GM21526 (cell line): ENCODE measurements around the gene TLN1.

Experiments
- ATAC-seq: cut with Tn5 transposase; IDR thresholded peaks from one replicate; pipeline ENCODE4 v1.9.1; 2021; ENCODE audit warnings: moderate library complexity; ENCODE audit not compliant: unreplicated experiment, low FRiP score

The TLN1 gene, protein sequence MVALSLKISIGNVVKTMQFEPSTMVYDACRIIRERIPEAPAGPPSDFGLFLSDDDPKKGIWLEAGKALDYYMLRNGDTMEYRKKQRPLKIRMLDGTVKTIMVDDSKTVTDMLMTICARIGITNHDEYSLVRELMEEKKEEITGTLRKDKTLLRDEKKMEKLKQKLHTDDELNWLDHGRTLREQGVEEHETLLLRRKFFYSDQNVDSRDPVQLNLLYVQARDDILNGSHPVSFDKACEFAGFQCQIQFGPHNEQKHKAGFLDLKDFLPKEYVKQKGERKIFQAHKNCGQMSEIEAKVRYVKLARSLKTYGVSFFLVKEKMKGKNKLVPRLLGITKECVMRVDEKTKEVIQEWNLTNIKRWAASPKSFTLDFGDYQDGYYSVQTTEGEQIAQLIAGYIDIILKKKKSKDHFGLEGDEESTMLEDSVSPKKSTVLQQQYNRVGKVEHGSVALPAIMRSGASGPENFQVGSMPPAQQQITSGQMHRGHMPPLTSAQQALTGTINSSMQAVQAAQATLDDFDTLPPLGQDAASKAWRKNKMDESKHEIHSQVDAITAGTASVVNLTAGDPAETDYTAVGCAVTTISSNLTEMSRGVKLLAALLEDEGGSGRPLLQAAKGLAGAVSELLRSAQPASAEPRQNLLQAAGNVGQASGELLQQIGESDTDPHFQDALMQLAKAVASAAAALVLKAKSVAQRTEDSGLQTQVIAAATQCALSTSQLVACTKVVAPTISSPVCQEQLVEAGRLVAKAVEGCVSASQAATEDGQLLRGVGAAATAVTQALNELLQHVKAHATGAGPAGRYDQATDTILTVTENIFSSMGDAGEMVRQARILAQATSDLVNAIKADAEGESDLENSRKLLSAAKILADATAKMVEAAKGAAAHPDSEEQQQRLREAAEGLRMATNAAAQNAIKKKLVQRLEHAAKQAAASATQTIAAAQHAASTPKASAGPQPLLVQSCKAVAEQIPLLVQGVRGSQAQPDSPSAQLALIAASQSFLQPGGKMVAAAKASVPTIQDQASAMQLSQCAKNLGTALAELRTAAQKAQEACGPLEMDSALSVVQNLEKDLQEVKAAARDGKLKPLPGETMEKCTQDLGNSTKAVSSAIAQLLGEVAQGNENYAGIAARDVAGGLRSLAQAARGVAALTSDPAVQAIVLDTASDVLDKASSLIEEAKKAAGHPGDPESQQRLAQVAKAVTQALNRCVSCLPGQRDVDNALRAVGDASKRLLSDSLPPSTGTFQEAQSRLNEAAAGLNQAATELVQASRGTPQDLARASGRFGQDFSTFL (N-terminal part only)

GRCh38 chr9:35732185-35732799 is at the start of gene TLN1, which contains the start of gene CREB3:
TLN1 (minus strand) TSS chr9:35732195; CDS start chr9:35725694, 6,501 bp downstream.
CREB3 (plus strand) TSS chr9:35732666; CDS start chr9:35732773, 107 bp downstream.
- ATAC-seq = peak; percentile 73

- no peak for ATAC-seq
These were observed 49.1 kb upstream of the TLN1 start for GRCh38 chr9:35781066-35781465.

- no peak for ATAC-seq
These were observed 46.5 kb upstream of the TLN1 start for GRCh38 chr9:35778496-35778895.

DNA sequence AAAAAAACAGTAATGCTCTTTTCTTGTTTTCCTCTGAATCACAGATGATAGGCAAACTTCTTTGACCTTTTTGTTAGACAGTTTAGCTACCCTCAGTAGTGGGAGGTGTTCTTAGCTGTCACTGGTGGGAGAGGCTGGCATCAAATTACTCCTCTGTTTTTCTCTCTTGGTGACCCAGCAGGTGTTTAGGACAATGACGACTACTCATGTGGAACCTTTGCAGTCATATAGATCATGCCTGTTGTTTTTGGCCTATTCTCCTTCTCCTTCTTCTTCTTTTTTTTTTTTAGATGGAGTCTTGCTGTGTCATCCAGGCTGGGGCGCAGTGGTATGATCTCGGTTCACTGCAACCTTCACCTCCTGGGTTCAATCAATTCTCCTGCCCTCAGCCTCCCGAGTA is 44.0 kb upstream of the TLN1 start:
- ATAC-seq = no peak

GRCh38 chr9:35774907-35775635 is 43.1 kb upstream of the TLN1 start:
- ATAC-seq = no peak

- no peak for ATAC-seq
These were observed 39.9 kb upstream of the TLN1 start for GRCh38 chr9:35771943-35772342.

GRCh38 chr9:35771534-35771933 is 39.5 kb upstream of the TLN1 start:
- ATAC-seq = no peak

GRCh38 chr9:35771075-35771433 is 39.1 kb upstream of the TLN1 start:
- no peak for ATAC-seq

DNA sequence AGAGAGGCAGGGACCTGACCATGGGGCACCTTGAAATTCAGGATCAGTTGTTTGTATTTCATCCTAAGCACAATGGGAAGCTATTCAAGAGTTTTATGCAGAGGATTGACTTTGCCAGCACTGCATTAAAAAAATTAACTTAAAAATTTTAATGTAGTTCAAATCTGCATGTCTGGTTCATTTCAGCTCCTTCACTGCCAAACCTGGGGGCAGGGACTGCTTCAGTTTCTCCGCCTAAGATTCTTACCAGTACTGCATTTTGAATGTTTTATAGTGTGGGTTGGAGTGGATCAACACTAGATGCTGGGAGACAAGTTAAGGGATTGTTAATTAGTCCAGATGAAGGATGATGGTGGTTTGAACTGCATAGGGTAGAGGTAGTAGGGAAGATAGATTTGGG is 37.8 kb upstream of the TLN1 start:
- ATAC-seq = no peak

GRCh38 chr9:35767458-35767857 is 35.5 kb upstream of the TLN1 start:
- ATAC-seq = no peak

- no peak for ATAC-seq
These were observed 35.0 kb upstream of the TLN1 start for GRCh38 chr9:35766997-35767396.

DNA sequence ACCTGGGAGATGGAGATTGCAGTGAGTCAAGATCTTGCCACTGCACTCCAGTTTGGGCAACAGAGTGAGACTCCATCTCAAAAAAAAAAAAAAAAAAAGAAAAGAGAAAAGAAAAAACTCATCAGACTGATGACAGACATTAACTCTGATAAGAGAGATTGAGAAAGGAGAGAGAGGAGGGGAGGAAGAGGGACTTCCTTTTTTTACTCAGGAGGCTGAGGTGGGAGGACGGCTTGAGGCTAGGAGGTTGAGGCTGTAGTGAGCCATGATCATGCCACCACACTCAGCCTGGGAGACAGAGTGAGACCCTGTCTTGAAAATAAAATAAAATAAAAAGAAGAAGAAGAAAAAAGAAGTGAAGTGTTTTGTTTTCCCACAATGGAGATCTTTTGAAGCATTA is 31.8 kb upstream of the TLN1 start:
- no peak for ATAC-seq

DNA sequence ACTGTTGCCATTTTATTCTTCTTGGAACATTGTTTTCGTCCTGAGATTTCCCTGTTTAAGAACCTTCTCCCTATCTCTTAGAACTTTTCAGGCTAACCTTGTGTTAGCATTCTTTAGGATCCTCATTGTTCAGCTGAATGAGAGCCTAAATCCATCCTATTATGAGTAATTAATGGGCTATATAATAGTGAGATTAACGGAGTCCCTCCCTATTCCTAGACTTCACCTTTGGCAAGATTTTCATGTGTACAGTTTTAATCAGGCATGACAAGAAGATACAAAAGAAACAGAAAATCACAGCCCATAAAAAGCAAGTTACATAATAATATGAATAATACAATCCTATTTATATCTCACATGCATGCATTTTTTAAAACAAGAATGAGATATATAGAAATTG is 31.2 kb upstream of the TLN1 start:
- ATAC-seq = no peak

- no peak for ATAC-seq
These were observed 28.7 kb upstream of the TLN1 start for GRCh38 chr9:35760651-35761050.

DNA sequence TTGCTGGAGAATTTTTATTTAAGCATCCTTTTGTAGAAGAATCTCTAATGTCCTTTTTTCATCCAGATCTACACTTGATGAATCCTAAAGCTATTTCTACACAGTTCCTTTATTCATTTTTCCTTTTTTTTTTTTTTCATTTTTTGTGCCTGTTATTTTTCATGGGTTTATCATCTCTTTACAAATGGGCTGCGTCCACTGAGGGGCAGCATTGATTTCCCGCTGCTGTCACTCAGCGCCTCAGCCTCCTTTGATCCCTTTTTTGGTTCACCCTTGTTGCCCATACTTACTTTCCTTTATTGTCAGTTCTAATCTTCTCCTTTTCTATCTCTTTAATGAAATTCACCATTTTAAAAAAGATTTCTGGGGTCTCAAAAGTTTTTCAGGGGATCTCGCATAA is 27.8 kb upstream of the TLN1 start:
- no peak for ATAC-seq

DNA sequence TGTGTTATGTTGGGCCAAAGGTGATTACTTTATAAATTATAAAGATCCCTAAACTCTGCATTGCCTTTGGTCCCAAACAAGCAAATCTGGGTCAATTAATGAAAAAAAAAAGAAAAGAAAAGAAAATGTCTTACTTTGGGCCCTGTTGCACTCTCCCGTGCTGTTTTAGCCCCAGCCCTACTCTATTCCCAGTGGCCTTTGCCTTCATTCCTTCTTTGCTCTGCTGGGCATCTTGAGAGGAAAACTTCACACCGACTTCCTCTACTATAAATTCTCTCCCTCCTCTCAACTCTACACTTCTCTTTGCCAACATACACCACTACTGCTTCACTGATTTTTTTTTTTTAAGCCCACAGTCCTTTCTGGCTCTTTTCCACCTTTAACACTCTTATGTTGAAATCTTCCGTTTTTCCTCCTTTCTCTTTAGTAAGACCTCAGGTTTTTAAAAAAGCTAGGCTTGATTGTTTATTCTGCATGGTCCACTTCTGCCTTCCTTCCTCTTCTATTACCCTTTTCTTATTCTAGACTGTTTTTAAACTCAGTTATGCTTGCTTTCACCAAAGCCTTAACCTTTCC is 26.6 kb upstream of the TLN1 start:
- ATAC-seq = no peak

DNA sequence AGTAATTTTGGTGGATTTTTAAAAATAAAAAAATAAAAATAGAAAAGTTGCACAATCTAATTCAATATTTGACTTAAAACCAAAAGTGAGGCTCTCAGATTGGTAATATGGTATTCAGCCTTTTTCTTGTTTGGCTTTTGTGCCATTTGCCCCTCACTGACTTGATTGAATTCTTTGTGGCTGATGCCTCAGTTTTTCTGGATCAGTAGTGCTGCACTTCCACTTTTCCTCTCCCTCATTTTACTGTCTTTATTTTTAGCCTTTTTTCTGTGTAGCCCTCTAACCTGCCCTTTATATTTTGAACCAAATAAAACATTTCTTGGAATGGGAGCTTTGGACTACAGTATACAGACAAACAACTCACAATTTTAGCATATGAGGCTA is 25.9 kb upstream of the TLN1 start:
- no peak for ATAC-seq

- ATAC-seq = peak; percentile 31
These were observed 25.4 kb upstream of the TLN1 start for GRCh38 chr9:35757226-35757891.
